Tongue (tissue), 2 donors: ENCODE measurements around the gene LYPD6B. TPM values are rescaled to one million over a fixed set of nuclear protein-coding genes. Genes with fewer than 3 reads are reported as not detected.

Experiments
- DNase-seq: peaks from one replicate; pipeline ENCODE4 v3.0.0-alpha.2; 2015
- total RNA-seq: library from RNA; depleted of rRNA; stranded (reverse); fragments of >200 nt; gene quantifications from one replicate; pipeline ENCODE4 v1.2.3, GENCODE V29; 2014

LYPD6B gene
- total RNA-seq, 1 donor from 2014 or later = 1.7 TPM

- peak; percentile 28 for DNase-seq
Observed at GRCh38 chr2:149122516-149122915, 84.0 kb downstream of the LYPD6B start.

GRCh38 chr2:149125031-149125725 lies 86.7 kb downstream of the LYPD6B start:
- peak; percentile 68 for DNase-seq

- DNase-seq = no peak
Observed at GRCh38 chr2:149129433-149129832, 90.9 kb downstream of the LYPD6B start.

- no peak for DNase-seq
Observed at GRCh38 chr2:149132339-149132738, 93.8 kb downstream of the LYPD6B start.

GRCh38 chr2:149132901-149133300 lies 94.4 kb downstream of the LYPD6B start:
- no peak for DNase-seq

- no peak for DNase-seq
Observed at GRCh38 chr2:149134335-149134923, 95.9 kb downstream of the LYPD6B start.

GRCh38 chr2:149136111-149136510 lies 97.6 kb downstream of the LYPD6B start:
- no peak for DNase-seq

- DNase-seq = no peak
Observed at GRCh38 chr2:149141046-149141445, 102.5 kb downstream of the LYPD6B start.

GRCh38 chr2:149143734-149144133 lies 105.2 kb downstream of the LYPD6B start:
- no peak for DNase-seq

GRCh38 chr2:149145314-149146295 lies 107.1 kb downstream of the LYPD6B start:
- DNase-seq = no peak

- no peak for DNase-seq
Observed at GRCh38 chr2:149146876-149147275, 108.4 kb downstream of the LYPD6B start.

GRCh38 chr2:149148194-149149006 lies 109.9 kb downstream of the LYPD6B start:
- DNase-seq = no peak

- DNase-seq = no peak
Observed at GRCh38 chr2:149149007-149149297, 110.5 kb downstream of the LYPD6B start.

GRCh38 chr2:149152469-149152953 lies 114.0 kb downstream of the LYPD6B start:
- no peak for DNase-seq

GRCh38 chr2:149155196-149155969 lies 116.9 kb downstream of the LYPD6B start:
- no peak for DNase-seq

GRCh38 chr2:149155988-149156387 lies 117.5 kb downstream of the LYPD6B start:
- DNase-seq = no peak

- DNase-seq = no peak
Observed at GRCh38 chr2:149156971-149157740, 118.7 kb downstream of the LYPD6B start.

GRCh38 chr2:149158957-149159356 lies 120.5 kb downstream of the LYPD6B start:
- no peak for DNase-seq

- DNase-seq = no peak
Observed at GRCh38 chr2:149160195-149160594, 121.7 kb downstream of the LYPD6B start.

GRCh38 chr2:149160701-149161217 lies 122.3 kb downstream of the LYPD6B start:
- peak; percentile 12 for DNase-seq
